ENCODE data around the gene COMMD7.
A peak's percentile ranks its signal among the peaks of the same experiment; 100 is the strongest.

Gene COMMD7

DNA sequence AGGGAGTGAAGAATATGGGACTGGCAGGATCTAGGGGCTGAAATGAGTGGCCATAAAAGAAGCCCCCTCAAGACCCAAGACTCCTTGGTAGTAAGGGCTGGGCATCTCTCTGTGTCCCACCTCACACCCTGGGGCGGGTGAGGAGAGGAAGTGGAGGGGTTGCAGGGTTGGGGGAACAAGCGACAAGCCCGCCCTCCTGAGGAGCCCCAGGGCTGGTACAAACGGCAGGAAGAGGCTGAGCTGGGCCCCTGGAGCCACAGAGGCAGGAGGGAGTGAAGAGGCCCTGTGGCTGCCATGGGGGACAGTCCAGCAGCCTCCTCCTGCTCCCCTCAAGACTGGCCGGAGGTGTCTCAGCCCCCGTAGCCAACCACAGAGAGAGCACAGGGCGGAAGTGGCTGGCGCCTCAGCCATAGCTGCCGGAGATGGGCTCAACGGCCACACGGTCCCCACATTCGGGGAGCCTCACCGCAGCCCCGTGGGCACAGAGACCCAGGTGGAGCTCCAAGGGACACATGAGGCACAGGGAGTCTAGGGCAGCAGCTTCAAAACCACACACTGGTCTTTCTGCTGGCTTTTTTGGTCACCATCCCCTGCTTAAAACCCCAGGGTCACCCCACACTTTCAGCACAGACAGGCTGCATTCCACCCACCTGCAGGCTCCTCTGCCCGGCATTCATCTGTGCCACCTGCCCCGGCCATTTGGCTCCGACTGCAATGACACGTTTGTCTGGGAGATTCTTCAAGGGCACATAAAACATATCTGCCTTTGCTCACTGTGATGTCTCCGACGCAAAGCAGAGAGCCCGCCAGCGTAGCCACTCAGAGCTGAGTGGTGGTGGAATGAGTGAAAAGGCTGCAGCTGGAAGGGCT is 70.0 kb downstream of the COMMD7 start:
- peak; percentile 95 for DNase-seq

DNA sequence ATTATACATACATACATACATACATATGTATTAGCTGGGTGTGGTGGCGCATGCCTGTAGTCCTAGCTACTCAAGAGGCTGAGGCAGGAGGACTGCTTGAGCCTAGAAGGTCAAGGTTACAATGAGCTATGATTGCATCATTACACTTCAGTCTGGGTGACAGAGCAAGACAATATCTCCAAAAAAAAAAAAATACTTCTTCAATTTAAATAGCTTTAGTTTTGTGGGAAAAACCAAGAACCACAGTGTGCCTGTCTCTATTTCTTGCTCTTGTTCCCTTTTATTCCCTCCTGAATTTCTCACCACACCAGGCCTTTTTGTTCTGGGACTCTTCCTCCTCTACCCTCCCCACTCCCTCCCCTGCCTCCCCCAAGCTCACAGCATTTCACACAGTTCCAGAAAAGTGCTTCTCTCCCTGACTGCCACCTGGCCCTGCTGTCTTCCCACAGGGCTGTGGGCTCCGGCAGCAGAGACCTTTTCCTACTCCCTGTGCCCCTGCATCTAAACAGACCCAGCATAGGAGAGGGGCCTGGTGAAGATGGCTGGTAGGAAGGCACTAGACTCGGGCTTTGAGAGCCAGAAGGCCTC is 70.8 kb downstream of the COMMD7 start:
- DNase-seq: no peak

DNA sequence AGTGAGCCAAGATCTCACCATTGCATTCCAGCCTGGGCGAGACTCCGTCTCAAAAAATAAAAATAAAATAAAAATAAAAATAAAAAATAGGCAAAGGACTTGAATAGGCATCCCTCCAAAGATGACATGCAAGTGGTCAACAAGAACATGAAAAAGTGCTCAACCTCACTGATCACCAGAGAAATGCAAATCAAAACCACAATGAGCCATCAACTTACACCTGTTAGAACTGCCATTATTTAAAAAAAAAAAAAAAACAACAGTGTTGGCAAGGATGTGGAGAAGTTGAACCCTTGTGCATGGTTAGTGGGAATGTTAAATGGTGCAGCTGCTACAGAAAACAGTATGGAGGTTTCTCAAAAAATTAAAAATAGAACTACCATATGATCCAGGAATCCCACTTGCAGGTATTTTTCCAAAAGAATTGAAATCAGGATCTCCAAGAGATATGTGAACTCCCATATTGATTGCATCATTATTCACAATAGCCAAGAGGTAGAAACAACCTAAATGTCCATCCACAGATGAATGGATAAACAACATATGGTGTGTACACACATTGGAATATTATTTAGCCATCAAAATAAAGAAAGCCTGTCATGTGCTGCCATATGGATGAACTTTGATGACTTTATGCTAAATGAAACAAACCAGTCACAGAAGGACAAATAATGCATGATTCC is 72.4 kb downstream of the COMMD7 start:
- DNase-seq: no peak

DNA sequence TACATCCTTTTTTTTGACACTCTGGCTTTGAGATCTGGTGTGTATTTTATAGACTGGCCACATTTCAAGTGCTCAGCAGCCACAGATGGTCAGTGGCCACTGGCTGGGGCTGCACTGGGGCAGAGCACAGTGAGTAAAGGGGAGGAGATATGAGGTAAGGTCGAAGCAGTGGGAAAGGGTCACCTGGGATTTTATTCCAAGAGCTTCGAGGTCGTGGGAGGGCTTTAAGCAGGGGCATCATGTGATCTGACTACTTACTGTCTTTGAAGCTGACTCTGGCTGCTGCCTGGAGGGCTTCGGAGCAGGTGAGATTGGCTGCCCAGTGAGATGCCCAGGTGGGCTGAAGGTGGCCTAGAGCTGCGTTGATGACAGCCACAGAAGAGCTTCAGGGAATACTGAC is 76.2 kb downstream of the COMMD7 start:
- DNase-seq: no peak

DNA sequence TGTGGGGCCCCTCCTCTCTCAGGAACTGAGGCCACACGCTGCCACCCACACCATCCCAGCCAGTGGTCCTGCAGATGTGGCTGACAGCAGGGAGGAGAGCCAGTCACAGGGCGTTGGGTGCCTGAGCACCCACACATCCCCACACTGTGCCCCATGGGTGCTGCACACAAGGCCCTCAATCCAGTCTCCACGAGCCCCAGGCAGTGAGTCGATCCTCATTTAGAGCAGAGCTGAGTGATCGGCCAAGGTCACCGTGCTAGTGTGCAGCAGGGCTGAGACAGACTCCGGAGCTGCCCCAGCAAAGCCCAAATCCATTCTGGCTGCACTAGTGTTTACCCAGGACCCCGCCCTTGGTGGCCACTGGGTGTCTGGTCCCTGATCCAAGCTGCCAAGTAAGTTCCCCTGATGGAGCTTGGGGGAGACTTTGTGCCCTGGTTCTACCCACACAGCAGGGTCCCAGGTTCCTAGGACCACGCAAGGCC is 78.5 kb downstream of the COMMD7 start:
- DNase-seq: no peak

DNA sequence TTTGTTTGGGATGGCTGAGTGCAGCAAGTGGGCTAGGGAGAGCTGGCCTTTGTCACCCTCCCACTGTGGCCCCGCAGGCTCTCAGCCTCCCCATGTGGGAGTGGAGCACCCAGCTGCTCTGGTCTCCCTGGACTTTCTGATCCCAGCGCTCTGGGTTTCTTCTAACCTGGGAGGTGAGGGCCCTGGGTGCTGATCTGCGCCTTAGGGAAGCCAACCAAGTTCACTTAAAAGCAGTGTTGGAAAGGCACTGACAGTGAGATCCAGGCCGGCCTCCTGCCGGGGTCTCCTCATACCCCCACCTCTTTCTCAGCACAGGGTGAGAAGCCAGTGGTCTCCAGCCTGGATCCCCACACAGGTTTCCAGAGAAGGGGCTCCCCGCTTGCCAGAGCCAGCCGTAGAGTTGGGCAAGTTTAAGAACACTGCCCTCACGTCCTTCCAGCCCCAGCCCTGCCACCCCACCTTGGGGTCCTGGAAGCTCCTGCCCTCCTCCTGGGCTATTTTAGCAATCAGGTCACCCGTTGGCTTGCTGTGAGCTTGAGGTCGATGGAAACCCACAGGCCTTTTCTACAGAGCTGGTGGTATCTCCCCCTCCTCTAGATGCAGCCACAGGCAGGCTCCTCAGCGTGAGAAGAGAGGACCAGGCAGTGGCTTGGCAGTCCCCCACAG is 79.1 kb downstream of the COMMD7 start:
- no peak for DNase-seq

DNA sequence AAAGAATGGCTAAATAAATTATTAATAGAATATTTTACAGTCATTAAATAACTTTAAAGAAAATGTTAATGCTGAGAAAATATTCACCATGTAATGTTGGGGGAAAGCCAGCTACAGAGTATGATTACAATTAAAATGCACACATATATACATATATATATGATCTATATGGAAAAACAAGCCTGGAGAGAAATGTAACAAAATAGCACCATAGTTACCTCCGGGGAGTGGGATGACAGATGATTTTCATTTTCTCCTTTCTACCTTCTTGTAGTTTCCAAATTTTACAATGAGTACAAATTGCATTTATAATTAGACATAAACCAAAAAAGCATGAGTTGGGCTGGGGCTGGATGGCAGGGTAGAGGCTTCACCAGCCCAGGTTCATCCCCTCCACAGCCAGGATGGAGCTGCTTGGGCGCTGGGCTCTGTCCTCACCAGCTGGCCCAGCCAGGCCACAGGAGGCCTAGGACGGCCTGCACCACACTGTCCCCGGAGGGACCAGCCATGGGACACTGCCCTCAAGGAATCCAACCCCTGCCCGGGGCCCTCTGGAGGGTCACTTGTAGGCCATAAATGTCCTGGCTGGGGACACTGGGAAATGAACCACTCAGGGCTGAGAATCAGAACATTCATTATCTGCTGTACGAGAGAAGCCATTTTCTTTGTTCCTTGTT is 79.8 kb downstream of the COMMD7 start:
- no peak for DNase-seq

DNA sequence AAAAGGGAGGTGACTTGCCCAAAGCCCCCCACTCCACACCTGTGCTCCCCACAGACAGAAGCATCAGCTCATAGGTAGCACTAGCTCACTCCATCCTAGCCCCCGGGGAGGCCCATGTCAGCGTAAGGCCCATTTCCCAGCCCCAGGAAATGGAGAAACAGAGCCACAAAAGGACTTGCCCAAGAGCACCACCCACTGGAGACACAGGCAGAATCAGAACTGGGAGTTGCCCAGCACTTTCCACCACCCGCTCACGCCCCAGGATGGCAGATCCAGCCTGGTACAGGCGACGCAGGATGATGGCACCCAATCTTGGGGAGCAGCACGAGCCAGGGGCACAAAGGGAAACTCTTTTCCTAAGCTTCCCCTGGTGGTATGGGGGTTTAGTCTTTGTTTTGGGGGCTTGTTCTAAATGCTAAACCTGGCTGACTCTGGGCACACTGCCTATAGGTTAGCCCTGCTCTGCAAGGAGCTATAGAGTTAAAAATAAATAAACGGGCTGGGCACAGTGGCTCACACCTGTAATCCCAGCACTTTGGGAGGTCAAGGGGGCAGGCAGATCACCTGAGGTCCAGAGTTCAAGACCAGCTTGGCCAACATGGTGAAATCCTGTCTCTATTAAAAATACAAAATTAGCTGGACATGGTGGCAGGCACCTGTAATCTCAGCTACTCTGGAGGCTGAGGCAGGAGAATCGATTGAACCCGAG is 81.3 kb downstream of the COMMD7 start:
- DNase-seq: no peak

DNA sequence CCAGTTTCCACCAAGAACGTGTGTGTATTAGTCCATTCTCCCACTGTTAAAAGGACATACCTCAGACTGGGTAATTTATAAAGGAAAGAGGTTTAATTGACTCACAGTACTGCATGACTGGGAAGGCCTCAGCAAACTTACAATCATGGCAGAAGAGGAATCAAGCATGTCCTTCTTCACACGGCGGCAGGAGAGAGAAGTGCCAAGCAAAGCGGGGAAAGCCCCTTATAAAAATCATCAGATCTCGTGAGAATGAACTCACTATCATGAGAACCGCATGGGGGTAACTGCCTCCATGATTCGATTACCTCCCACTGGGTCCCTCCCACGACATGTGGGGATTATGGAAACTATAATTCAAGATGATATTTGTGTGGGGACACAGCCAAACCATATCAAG is 82.6 kb downstream of the COMMD7 start:
- DNase-seq: no peak

DNA sequence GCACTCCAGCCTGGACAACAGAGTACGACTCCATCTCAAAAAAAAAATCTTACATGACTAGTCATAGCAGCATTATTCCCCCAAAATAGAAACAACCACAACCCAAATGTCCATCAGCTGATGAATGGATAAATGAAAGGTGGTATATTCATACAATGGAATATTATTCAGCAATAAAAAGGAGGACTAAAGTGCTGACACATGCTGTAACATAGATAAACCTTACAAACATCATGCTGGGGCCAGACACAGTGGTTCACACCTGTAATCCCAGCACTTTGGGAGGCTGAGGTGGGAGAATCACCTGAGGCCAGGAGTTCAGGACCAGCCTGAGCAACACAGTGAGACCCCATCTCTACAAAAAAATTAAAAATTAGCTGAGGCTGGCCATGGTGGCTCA is 86.4 kb downstream of the COMMD7 start:
- no peak for DNase-seq

DNA sequence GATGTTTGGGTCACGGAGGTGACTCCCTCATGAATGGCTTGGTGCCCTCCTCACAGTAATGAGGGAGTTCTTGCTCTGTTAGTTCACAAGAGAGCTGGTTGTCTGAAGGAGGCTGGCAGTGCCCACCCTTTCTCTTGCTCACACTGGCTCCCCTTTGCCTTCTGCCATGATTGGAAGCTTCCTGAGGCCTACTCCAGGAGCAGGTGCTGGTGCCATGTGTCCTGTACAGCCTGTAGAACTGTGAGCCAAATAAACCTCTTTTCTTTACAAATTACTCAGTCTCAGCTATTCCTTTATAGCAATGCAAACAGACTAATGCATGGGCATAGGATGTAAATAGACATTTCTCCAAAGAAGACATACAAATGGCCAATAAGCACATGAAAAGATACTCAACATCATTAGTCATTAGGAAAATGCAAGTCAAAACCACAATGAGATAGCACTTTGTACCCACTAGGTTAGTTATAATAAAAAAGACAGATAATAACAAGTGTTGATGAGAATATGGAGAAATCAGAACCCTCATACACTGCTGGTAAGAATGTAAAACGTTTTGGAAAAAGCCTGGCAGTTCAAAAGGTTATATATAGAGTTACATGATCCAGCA is 87.3 kb downstream of the COMMD7 start:
- DNase-seq: no peak

DNA sequence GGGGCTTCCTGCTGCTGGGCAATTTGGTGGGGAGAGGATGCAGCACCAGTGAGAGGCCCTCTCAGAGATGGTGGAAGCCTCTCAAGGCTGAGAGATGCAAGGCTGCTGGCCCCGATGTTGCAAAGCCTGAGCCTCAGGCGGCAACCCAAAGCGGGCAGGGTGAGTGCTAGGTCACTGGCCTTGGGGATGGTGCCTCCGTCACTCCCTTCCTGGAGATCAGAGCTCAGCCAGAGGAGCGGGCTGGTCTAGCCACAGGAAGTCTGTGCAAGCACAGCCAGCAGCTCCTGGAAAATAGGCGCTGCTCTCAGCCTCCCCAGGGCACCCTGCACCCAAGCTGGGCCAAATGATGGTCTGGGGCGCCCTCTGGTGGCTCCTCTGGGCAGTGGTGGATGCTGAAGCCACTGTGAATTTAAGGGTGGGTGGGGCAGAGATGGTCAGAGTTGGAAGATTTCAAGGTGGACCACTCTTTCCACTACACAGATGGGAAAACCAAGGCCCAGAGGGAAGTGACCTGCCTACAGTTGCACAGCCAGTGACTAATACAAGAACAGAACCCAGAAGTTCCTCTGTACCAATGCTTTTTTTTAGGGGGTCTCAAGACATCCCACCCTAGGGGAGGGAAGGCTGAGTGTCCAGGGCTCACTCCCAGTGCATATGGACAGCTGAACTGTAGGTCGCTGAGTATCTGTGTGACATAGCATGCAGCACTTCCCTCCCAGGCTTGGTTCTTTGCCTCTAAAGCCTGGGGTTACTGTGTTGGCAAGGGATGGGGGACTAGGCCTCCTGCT is 90.3 kb downstream of the COMMD7 start:
- DNase-seq: peak; percentile 61
